Measurements from ENCODE around the gene PODXL. TPM values are rescaled to one million over a fixed set of nuclear protein-coding genes. Genes with fewer than 3 reads are reported as not detected.

PODXL gene
- total and polyA plus RNA-seq, 8 donors = 2.9 to 241 (median 13.8) TPM

DNA sequence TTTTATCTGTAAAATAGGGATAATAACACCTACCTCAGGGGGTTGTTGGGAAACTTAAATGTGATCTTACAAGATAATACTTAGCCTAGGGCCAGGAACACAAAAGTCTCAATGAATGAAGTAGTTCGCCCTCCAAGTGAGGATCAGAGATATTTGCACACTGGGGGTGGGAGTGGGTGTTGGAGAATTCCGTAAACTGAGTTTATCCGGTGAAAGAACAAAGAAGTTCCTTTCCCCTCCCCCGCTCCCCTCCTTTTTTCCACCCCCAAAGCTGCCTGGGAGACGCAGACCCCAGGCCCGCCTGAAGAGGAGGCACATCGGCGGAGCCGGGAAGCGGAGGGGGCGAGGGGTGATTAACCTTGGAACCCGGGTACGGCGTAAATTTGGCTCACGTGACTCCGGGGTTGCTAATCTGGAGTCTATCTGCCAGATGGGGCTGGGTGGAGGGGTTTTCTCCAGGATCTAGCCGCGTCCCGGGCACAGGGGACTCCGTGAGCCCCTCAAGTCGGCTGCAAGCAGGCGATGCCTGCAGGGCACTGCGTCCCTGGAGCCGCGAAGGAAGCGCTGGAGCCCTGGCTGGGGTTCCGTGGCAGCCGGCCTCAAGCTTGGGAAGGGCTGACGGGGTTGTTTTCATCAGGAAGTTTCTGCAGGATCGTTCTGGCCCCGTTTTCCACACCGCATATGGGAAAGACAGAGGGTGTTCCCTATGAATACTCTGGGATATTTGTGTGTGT is 1.4 kb upstream of the PODXL start:
- 2 to 4% (median 3%) methylated on average over 26 to 32 of the region's 32 CpGs for WGBS, 5 donors
- intact Hi-C loops (cut with DNase I; ENCODE audit: low total_unique reads) = no loop called here
- Histone ChIP-seq H3K36me3 (no peaks in the 10 kb centered on the region), H3K4me1 (peaks cover 23 to 34% (median 29%) of the 10 kb centered on the region in 4 donors), H3K9me3 (no peaks in the 10 kb centered on the region), H3K27me3 (peaks cover 0 to 34% (median 0%) of the 10 kb centered on the region in 3 donors), H3K4me3 (peak overlapping the region; percentile 39 to 76 (median 66)), H3K27ac (peak overlapping the region in 4 of 5 donors; percentile 12 to 60 (median 45))
- TF ChIP-seq EP300 (IDR thresholded peaks at IDR 0.05) = no peak
- TF ChIP-seq, protein P1, sequence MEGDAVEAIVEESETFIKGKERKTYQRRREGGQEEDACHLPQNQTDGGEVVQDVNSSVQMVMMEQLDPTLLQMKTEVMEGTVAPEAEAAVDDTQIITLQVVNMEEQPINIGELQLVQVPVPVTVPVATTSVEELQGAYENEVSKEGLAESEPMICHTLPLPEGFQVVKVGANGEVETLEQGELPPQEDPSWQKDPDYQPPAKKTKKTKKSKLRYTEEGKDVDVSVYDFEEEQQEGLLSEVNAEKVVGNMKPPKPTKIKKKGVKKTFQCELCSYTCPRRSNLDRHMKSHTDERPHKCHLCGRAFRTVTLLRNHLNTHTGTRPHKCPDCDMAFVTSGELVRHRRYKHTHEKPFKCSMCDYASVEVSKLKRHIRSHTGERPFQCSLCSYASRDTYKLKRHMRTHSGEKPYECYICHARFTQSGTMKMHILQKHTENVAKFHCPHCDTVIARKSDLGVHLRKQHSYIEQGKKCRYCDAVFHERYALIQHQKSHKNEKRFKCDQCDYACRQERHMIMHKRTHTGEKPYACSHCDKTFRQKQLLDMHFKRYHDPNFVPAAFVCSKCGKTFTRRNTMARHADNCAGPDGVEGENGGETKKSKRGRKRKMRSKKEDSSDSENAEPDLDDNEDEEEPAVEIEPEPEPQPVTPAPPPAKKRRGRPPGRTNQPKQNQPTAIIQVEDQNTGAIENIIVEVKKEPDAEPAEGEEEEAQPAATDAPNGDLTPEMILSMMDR (IDR thresholded peaks at IDR 0.05) = no peak
- no peak for TF ChIP-seq POLR2AphosphoS5 (IDR thresholded peaks at IDR 0.05)
- TF ChIP-seq POLR2A (IDR thresholded peaks at IDR 0.05) = no peak
- DNase-seq = peak; percentile 38 to 58

DNA sequence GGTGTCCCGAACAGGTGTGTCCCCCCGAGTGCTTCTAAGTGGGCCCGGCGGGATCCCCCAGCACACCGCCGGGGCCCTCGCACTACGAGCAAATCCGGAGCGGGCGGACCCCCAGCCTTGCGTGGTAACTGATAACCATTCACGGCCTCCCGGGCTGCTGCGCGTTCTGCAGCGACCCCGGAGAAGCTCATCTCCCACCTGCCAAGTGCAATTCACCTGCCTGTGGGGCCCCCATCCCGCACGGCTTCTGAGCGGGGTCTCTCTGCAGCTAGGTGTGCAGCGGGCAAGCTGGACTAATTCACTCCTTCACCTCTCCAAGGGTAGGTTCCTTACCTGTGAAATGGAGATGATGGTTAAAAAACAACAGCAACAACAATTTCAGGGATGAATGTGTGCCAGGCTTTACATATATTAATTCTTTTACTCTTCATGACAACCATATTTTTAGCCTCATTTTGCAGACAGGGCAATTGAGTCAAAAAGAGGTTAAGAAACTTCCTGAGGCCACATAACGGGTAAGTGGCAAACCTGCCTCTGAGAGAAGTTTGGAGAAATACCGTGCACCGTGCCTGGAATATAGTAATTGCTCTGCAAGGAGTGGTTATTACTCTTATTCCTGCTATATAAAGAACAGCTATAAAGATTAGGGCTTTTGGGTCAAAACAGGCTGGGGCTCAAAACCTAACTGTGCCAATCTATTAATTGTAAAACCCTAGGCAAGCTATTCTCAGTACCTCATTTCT is 652 bp upstream of the PODXL start:
- H3K9me3 ChIP-seq = no peaks in the 10 kb centered on the region
- no peak for TF ChIP-seq POLR2A (IDR thresholded peaks at IDR 0.05)
- no peak for TF ChIP-seq POLR2AphosphoS5 (IDR thresholded peaks at IDR 0.05)
- TF ChIP-seq, protein P1 (IDR thresholded peaks at IDR 0.05) = no peak
- TF ChIP-seq EP300 (IDR thresholded peaks at IDR 0.05) = no peak
- peak overlapping the region in 4 of 5 donors; percentile 60 to 73 (median 69) for H3K27ac ChIP-seq
- H3K27me3 ChIP-seq = peaks cover 0 to 34% (median 0%) of the 10 kb centered on the region in 3 donors
- intact Hi-C loops (cut with DNase I; ENCODE audit: low total_unique reads) = no loop called here
- 1 to 11% (median 2%) methylated on average over 7 to 25 of the region's 25 CpGs for WGBS, 5 donors
- peak overlapping the region; percentile 63 to 76 (median 68) for H3K4me3 ChIP-seq
- H3K4me1 ChIP-seq = peaks cover 23 to 34% (median 29%) of the 10 kb centered on the region in 4 donors
- H3K36me3 ChIP-seq = no peaks in the 10 kb centered on the region
- no peak for DNase-seq

- 4 to 7% (median 7%) methylated on average over 29 to 30 of the region's 30 CpGs for WGBS, 5 donors
- Histone ChIP-seq H3K27me3 (peaks cover 0 to 34% (median 0%) of the 10 kb centered on the region in 3 donors), H3K27ac (peak overlapping the region in 4 of 5 donors; percentile 66 to 79 (median 72)), H3K9me3 (no peaks in the 10 kb centered on the region), H3K4me1 (peaks cover 23 to 34% (median 29%) of the 10 kb centered on the region in 4 donors), H3K36me3 (no peaks in the 10 kb centered on the region), H3K4me3 (peak overlapping the region; percentile 63 to 76 (median 68))
- TF ChIP-seq EP300 (IDR thresholded peaks at IDR 0.05) (no peak), POLR2A (IDR thresholded peaks at IDR 0.05) (no peak), POLR2AphosphoS5 (IDR thresholded peaks at IDR 0.05) (no peak)
- TF ChIP-seq, protein P1 (IDR thresholded peaks at IDR 0.05) = no peak
- intact Hi-C loops (cut with DNase I; ENCODE audit: low total_unique reads) = no loop called here
- no peak for DNase-seq
These were observed 826 bp downstream of the PODXL start for GRCh38 chr7:131555552-131556052.

DNA sequence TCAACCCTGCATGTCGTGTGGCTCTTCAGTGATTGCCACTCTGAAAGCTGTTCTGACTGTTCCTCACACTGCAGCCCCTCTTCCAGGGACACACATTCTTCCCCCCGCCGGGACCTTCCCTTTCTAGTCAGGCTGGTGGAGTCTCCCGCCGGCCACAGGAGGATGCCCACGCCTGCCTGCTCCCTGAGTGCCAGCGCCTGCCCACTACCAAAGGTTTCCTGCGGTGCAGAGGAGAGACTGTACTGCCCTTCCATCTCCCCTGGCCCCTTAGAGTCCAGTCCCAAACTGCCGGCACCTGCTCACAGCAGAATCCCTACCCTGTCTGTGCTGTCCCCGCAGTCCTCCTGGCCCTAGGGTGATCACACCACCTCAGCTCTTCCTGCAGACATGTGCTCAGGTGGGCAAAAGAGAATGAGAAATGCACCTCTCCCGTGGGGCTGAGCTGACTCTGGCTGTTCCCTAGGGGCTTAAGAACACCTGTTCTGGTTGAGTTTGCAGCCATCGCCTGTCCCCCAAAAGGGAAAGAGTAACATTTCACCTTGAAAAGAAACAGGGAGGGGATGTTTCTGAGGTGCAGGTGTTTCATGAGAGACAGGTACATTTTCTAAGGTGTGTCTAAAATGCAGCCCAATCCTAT is 1.4 kb downstream of the PODXL start:
- Histone ChIP-seq H3K36me3 (no peaks in the 10 kb centered on the region), H3K27me3 (peaks cover 0 to 34% (median 0%) of the 10 kb centered on the region in 3 donors), H3K9me3 (no peaks in the 10 kb centered on the region), H3K27ac (peak overlapping the region in 4 of 5 donors; percentile 26 to 79 (median 72)), H3K4me3 (peak overlapping the region; percentile 63 to 76 (median 68)), H3K4me1 (peaks cover 23 to 34% (median 29%) of the 10 kb centered on the region in 4 donors)
- intact Hi-C loops (cut with DNase I; ENCODE audit: low total_unique reads) = no loop called here
- TF ChIP-seq, protein P1 (IDR thresholded peaks at IDR 0.05) = no peak
- TF ChIP-seq POLR2AphosphoS5 (IDR thresholded peaks at IDR 0.05) (no peak), POLR2A (IDR thresholded peaks at IDR 0.05) (no peak)
- 63 to 86% (median 65%) methylated on average over 12 of the region's 12 CpGs for WGBS, 5 donors
- no peak for DNase-seq
